Fibroblast of villous mesenchyme (primary cell): ENCODE results near the gene CTSC. TPM values are rescaled to one million over a fixed set of nuclear protein-coding genes. Genes with fewer than 3 reads are reported as not detected.
A peak's percentile ranks its signal among the peaks of the same experiment; 100 is the strongest.

Experiments used
- DNase-seq: peaks from one replicate; pipeline ENCODE4 v3.0.0-alpha.2; 2010; ENCODE audit warnings: low read depth
- H3K4me3 ChIP-seq: 2 replicates; pipeline ENCODE4 v1.5.1; 2011; ENCODE audit warnings: low read depth, mild to moderate bottlenecking, low read length
- total RNA-seq: library from RNA; depleted of rRNA; stranded (reverse); fragments of >200 nt; gene quantifications from 2 replicates; pipeline ENCODE4 v1.2.3, GENCODE V29; 2012
- TF ChIP-seq, protein P1 (sequence below): IDR thresholded peaks from 2 replicates; pipeline ENCODE4 v1.5.1; 2012; ENCODE audit warnings: low read depth, mild to moderate bottlenecking, low read length; ENCODE audit not compliant: insufficient read depth

Gene CTSC
- total RNA-seq, 1 donor: 276 TPM

DNA sequence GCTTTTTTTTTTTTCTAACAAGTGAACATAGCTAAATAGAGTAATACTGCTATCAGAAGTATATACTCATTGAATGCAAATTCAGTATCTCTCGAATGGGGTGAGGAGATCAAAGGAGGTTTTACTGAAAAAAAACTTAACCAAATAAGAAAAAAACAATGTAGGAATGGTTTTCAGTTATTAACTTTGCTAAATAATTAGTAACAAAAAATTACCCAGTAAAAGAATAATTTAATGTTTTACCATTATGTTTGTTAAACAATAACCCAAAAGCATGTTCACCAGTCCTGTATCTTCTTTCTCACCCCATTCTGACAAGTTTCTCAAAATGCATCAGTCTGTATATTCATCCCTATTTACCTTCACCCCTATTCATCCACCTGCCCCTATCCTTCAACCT, 22.6 kb upstream of the CTSC start:
- no peak overlapping the region for H3K4me3 ChIP-seq
- TF ChIP-seq, protein P1, sequence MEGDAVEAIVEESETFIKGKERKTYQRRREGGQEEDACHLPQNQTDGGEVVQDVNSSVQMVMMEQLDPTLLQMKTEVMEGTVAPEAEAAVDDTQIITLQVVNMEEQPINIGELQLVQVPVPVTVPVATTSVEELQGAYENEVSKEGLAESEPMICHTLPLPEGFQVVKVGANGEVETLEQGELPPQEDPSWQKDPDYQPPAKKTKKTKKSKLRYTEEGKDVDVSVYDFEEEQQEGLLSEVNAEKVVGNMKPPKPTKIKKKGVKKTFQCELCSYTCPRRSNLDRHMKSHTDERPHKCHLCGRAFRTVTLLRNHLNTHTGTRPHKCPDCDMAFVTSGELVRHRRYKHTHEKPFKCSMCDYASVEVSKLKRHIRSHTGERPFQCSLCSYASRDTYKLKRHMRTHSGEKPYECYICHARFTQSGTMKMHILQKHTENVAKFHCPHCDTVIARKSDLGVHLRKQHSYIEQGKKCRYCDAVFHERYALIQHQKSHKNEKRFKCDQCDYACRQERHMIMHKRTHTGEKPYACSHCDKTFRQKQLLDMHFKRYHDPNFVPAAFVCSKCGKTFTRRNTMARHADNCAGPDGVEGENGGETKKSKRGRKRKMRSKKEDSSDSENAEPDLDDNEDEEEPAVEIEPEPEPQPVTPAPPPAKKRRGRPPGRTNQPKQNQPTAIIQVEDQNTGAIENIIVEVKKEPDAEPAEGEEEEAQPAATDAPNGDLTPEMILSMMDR: no peak
- DNase-seq: no peak

DNA sequence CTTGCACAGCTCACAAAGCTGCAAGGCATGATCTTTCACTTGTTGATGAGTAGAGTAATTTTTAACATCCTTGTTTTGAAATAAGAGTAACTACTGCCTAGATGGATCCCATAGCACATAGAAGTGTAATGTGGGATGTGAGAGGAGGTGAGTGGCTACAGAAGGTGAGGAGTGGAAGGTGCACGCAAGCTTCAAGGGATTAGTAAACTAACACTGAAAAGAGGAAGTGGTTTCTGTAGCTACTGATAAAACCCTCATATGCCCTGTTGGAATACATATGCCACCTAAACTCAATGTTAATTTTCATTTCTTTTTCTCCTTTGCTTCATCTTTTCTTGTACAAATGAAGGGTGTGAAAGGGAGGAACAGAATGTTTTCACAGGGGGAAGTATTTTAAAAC, 22.0 kb upstream of the CTSC start:
- H3K4me3 ChIP-seq: no peak overlapping the region
- TF ChIP-seq, protein P1: no peak
- no peak for DNase-seq

DNA sequence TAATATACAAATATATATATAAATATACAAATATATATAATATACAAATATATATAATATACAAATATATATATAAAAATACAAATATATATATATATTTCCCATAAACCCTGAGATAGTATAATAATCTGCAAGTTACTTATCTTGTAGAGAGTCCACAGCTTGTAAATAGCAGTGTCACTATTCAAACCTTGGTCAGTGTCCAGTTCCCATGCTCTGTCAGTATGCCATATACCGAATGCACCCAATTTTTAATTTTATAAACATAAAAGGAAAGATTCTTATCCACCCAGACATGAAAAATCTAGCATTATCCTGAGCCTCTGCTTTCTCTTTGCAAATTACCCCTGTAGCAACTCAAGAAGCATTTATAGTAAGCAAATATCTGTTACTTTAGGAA, 21.6 kb upstream of the CTSC start:
- no peak for DNase-seq
- no peak overlapping the region for H3K4me3 ChIP-seq
- TF ChIP-seq, protein P1: no peak

DNA sequence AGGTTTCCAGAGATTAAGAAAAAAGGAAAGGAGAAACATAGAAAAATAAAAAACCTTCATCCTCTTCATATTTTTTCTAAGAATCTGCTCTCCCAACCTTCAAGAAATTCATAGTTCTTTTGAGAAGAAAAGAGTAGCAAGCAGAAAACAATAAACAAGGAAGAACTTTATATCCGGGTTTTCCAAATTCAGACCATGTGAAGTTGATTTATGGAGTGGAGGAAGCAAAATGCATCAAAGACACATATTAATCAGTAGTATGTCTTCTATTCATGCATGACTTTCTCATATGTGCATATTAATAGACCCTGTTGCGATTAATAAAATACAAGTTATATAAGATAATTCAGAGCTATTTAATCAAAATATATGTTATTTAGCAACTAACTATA, 20.5 kb upstream of the CTSC start:
- TF ChIP-seq, protein P1: no peak
- H3K4me3 ChIP-seq: no peak overlapping the region
- DNase-seq: no peak

DNA sequence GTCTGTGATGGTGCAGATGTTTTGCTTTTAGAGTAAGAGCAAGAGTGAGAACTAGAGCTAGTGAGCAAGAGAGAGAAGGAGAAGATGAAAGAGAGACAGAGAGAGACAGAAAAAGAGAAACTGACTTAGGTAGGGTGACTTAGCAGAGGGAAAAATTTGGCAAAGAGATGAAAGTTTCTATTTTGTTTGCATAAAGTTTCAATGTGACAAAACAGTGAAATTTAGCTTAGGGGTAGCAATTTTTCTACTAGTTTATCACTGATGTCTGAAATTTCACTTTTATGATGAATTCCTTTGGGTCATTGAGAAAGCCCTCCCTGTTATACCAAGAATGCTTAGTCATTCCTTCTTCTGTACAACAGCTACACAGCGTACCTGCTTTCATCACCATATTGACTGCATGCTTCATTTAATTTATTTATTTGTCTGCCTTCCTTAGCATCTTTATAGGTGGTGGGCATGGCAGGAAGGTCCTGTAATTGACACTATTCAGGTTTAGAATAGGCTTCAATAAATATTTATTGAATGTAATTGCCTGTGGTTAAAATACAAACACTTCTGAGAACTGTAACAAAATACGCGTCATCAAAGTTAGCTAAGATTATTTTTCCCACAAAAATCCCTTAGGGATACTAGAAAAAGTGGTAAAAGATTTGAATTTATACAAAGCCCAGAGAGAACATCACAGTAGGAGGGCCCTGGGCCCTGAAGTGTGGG, 19.9 kb upstream of the CTSC start:
- H3K4me3 ChIP-seq: no peak overlapping the region
- peak; percentile 72 for DNase-seq

DNA sequence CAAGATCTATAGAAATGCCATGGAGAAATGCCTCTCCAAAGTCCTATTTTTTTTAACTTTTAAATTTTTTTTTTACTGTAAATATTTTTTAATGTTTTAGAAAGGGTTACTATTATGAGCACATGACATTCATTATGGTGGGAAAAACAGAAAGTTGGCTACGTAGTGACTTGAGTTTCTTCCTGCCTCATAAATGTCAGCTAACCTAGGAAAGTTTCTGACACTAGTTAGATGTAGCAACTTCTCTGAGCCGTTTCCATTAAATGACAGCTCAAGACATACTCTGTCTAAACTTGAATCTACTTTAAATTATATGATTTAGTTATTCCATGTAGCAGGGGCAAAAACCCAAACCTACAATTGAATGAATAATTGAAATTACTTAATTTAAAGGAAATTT, 18.4 kb upstream of the CTSC start:
- no peak for DNase-seq
- TF ChIP-seq, protein P1: no peak
- H3K4me3 ChIP-seq: no peak overlapping the region

More for the DNA sequence above, 19.9 kb upstream of the CTSC start:
- TF ChIP-seq, protein P1: no peak

DNA sequence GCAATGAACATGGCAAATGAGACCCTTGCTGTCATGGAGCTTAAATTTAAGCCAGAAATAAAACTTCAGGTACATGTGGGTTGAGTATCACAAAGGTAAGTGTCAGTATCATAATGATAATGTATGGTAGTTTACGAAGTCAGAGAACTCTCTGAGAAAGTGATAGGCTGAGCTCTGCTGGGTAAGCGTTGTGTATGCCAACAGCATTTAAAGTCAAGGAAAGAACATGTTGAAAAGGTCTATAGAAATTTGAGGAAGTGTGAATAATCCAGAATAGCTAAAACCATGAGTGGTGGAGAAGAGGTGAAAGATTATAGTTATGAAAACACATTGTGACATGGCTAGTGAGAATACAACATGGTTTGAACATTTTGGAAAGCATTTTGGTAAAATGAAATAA, 17.4 kb upstream of the CTSC start:
- H3K4me3 ChIP-seq: no peak overlapping the region
- TF ChIP-seq, protein P1: no peak
- no peak for DNase-seq
